KMS-11 (cell line): ENCODE measurements around the gene SHC3.

ENCODE experiments used
- H2AFZ ChIP-seq: fragments of 200-600 bp; sonication (generic); 2 replicates; pipeline ENCODE4 v1.6.1; 2016; ENCODE audit warnings: antibody characterized with exemption, mixed run types, low read depth
- H3K27ac ChIP-seq: fragments of 200-600 bp; sonication (generic); 2 replicates; pipeline ENCODE4 v1.6.1; 2016; ENCODE audit warnings: mild to moderate bottlenecking, mixed run types
- H3K27me3 ChIP-seq: fragments of 200-600 bp; sonication (generic); 2 replicates; pipeline ENCODE4 v1.6.1; 2017; ENCODE audit warnings: mild to moderate bottlenecking, low read depth, mixed run types, moderate library complexity; ENCODE audit not compliant: insufficient read depth
- H3K36me3 ChIP-seq: fragments of 200-600 bp; sonication (generic); 2 replicates; pipeline ENCODE4 v1.6.1; 2017; ENCODE audit warnings: mild to moderate bottlenecking, mixed run types; ENCODE audit not compliant: insufficient read depth
- H3K4me1 ChIP-seq: fragments of 200-600 bp; sonication (generic); 2 replicates; pipeline ENCODE4 v1.6.1; 2016; ENCODE audit warnings: mild to moderate bottlenecking, low read depth, mixed run types; ENCODE audit not compliant: poor library complexity, severe bottlenecking
- H3K4me2 ChIP-seq: fragments of 200-600 bp; sonication (generic); 2 replicates; pipeline ENCODE4 v1.7.0; 2016; ENCODE audit warnings: mild to moderate bottlenecking, mixed run types
- H3K4me3 ChIP-seq: fragments of 200-600 bp; sonication (generic); IDR thresholded peaks from 2 replicates; pipeline ENCODE4 v1.6.1; 2017; ENCODE audit warnings: low read depth, low read length, mixed read lengths; ENCODE audit not compliant: insufficient read depth
- H3K79me2 ChIP-seq: fragments of 200-600 bp; sonication (generic); 2 replicates; pipeline ENCODE4 v1.6.1; 2016; ENCODE audit warnings: low read depth, mixed run types; ENCODE audit not compliant: insufficient read depth
- H3K9ac ChIP-seq: fragments of 200-600 bp; sonication (generic); 2 replicates; pipeline ENCODE4 v1.6.1; 2016; ENCODE audit warnings: mild to moderate bottlenecking, mixed run types
- H4K20me1 ChIP-seq: fragments of 200-600 bp; sonication (generic); 2 replicates; pipeline ENCODE4 v1.6.1; 2016; ENCODE audit warnings: mild to moderate bottlenecking, mixed run types; ENCODE audit not compliant: insufficient read depth
- TF ChIP-seq, protein P1 (sequence below): fragments of 200-600 bp; sonication (generic); conservative IDR thresholded peaks from 2 replicates; pipeline ENCODE4 v1.6.1; 2017; ENCODE audit warnings: low read depth, mild to moderate bottlenecking, antibody characterized with exemption, low read length, moderate library complexity, mixed read lengths

SHC3 gene

DNA sequence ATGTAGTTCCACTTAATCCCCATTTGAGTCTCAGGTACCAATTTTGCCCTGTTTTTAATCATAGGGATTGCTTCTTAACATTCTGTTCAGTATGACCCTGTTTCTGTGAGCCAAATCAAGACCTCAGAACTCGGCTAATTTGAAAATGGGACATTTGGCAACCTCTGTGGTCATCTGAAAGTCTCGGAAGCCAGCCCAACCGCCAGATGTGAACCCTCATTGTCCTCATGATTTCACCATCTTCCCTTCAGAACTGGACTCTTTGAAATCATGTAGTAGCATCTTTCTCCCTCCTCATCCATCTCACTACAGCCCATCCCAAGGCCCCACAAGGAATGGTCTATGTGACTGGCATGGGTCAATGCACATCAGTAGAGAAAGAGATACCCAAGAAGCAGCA, 98.4 kb downstream of the SHC3 start:
- no peak overlapping the region for H3K9ac ChIP-seq
- no peak overlapping the region for H3K4me2 ChIP-seq
- H2AFZ ChIP-seq: no peak overlapping the region
- H4K20me1 ChIP-seq: no peaks in the 10 kb centered on the region
- no peak overlapping the region for H3K27ac ChIP-seq
- TF ChIP-seq, protein P1, sequence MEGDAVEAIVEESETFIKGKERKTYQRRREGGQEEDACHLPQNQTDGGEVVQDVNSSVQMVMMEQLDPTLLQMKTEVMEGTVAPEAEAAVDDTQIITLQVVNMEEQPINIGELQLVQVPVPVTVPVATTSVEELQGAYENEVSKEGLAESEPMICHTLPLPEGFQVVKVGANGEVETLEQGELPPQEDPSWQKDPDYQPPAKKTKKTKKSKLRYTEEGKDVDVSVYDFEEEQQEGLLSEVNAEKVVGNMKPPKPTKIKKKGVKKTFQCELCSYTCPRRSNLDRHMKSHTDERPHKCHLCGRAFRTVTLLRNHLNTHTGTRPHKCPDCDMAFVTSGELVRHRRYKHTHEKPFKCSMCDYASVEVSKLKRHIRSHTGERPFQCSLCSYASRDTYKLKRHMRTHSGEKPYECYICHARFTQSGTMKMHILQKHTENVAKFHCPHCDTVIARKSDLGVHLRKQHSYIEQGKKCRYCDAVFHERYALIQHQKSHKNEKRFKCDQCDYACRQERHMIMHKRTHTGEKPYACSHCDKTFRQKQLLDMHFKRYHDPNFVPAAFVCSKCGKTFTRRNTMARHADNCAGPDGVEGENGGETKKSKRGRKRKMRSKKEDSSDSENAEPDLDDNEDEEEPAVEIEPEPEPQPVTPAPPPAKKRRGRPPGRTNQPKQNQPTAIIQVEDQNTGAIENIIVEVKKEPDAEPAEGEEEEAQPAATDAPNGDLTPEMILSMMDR: no peak
- H3K4me1 ChIP-seq: no peaks in the 10 kb centered on the region
- H3K79me2 ChIP-seq: no peaks in the 10 kb centered on the region
- H3K27me3 ChIP-seq: no peaks in the 10 kb centered on the region
- no peak overlapping the region for H3K4me3 ChIP-seq
- no peaks in the 10 kb centered on the region for H3K36me3 ChIP-seq

DNA sequence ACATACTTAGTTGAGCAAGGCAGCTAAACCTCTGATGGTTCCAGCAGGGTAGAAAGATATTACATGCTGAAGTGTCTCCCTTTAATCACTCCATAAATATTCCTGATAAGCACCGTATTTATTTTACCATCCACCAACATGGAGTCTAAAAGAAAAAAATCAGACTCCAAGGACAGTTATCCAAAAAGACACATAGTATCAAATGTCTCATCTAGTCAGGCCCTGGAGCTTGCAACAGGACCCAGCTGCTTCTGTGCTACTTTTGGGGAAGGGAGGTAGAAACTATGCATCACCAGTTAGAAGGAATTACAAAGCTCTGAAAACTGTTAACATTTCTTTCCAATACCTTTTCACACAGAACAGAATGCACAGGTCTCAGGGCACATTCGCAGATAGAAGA, 99.2 kb downstream of the SHC3 start:
- Histone ChIP-seq H3K4me1 (no peaks in the 10 kb centered on the region), H2AFZ (no peak overlapping the region), H3K9ac (no peak overlapping the region), H3K4me2 (no peak overlapping the region), H4K20me1 (no peaks in the 10 kb centered on the region), H3K36me3 (no peaks in the 10 kb centered on the region), H3K27me3 (no peaks in the 10 kb centered on the region), H3K4me3 (no peak overlapping the region), H3K79me2 (no peaks in the 10 kb centered on the region), H3K27ac (no peak overlapping the region)
- TF ChIP-seq, protein P1: no peak

GRCh38 chr9:89078860-89079259, 99.8 kb downstream of the SHC3 start:
- Histone ChIP-seq H4K20me1 (no peaks in the 10 kb centered on the region), H3K36me3 (no peaks in the 10 kb centered on the region), H3K9ac (no peak overlapping the region), H3K4me1 (no peaks in the 10 kb centered on the region), H3K4me3 (no peak overlapping the region), H3K27me3 (no peaks in the 10 kb centered on the region), H3K79me2 (no peaks in the 10 kb centered on the region), H3K27ac (no peak overlapping the region), H3K4me2 (no peak overlapping the region), H2AFZ (no peak overlapping the region)
- TF ChIP-seq, protein P1: no peak

- no peaks in the 10 kb centered on the region for H4K20me1 ChIP-seq
- TF ChIP-seq, protein P1: no peak
- no peak overlapping the region for H3K4me3 ChIP-seq
- no peaks in the 10 kb centered on the region for H3K27me3 ChIP-seq
- no peaks in the 10 kb centered on the region for H3K4me1 ChIP-seq
- H3K36me3 ChIP-seq: no peaks in the 10 kb centered on the region
- no peak overlapping the region for H3K27ac ChIP-seq
- no peak overlapping the region for H3K9ac ChIP-seq
- no peak overlapping the region for H3K4me2 ChIP-seq
- no peaks in the 10 kb centered on the region for H3K79me2 ChIP-seq
- H2AFZ ChIP-seq: no peak overlapping the region
These were observed 100.2 kb downstream of the SHC3 start for GRCh38 chr9:89078421-89078820.
